ENCODE results near the gene LEF1.

DNA sequence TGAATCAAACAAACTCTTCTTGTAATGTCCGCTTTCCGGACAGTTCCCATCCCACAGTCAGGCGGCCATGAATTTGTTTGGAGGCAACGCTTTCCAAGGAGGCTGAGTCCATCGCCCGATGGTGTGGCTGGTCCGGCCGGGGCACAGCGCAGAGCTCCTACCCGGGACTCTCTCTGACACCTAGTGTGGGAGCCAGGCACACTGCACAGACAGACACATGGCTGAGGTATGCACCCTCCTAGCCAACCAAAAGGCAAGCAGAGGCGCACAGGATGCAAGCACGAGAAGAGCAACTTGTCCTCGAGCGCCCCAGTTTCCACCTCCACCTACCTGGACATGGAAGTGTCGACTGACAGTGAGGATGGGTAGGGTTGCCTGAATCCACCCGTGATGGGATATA is 87.5 kb downstream of the LEF1 start:
- TF ChIP-seq ZFP3 (CRISPR knock-in tag; IDR thresholded peaks at IDR 0.05) (no peak), TOX (CRISPR knock-in tag; IDR thresholded peaks at IDR 0.05; ENCODE audit: borderline replicate concordance) (no peak), RARB (CRISPR knock-in tag; IDR thresholded peaks at IDR 0.05) (no peak), OSR1 (CRISPR knock-in tag; IDR thresholded peaks at IDR 0.05) (no peak), ZNF565 (CRISPR knock-in tag; conservative IDR thresholded peaks at IDR 0.05; ENCODE audit: low read depth) (no peak), ZFP30 (CRISPR knock-in tag; IDR thresholded peaks at IDR 0.05) (no peak), BACH2 (CRISPR knock-in tag; IDR thresholded peaks at IDR 0.05; ENCODE audit: borderline replicate concordance) (no peak), ESRRG (CRISPR knock-in tag; IDR thresholded peaks at IDR 0.05) (no peak)
- TF ChIP-seq, protein P1, sequence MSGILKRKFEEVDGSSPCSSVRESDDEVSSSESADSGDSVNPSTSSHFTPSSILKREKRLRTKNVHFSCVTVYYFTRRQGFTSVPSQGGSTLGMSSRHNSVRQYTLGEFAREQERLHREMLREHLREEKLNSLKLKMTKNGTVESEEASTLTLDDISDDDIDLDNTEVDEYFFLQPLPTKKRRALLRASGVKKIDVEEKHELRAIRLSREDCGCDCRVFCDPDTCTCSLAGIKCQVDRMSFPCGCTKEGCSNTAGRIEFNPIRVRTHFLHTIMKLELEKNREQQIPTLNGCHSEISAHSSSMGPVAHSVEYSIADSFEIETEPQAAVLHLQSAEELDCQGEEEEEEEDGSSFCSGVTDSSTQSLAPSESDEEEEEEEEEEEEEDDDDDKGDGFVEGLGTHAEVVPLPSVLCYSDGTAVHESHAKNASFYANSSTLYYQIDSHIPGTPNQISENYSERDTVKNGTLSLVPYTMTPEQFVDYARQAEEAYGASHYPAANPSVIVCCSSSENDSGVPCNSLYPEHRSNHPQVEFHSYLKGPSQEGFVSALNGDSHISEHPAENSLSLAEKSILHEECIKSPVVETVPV (CRISPR knock-in tag; IDR thresholded peaks at IDR 0.05), result no peak
- TF ChIP-seq, protein P2, sequence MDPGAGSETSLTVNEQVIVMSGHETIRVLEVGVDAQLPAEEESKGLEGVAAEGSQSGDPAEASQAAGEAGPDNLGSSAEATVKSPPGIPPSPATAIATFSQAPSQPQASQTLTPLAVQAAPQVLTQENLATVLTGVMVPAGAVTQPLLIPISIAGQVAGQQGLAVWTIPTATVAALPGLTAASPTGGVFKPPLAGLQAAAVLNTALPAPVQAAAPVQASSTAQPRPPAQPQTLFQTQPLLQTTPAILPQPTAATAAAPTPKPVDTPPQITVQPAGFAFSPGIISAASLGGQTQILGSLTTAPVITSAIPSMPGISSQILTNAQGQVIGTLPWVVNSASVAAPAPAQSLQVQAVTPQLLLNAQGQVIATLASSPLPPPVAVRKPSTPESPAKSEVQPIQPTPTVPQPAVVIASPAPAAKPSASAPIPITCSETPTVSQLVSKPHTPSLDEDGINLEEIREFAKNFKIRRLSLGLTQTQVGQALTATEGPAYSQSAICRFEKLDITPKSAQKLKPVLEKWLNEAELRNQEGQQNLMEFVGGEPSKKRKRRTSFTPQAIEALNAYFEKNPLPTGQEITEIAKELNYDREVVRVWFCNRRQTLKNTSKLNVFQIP (CRISPR knock-in tag; IDR thresholded peaks at IDR 0.05; ENCODE audit: borderline replicate concordance, low read depth), result no peak
- TF ChIP-seq, protein P3, sequence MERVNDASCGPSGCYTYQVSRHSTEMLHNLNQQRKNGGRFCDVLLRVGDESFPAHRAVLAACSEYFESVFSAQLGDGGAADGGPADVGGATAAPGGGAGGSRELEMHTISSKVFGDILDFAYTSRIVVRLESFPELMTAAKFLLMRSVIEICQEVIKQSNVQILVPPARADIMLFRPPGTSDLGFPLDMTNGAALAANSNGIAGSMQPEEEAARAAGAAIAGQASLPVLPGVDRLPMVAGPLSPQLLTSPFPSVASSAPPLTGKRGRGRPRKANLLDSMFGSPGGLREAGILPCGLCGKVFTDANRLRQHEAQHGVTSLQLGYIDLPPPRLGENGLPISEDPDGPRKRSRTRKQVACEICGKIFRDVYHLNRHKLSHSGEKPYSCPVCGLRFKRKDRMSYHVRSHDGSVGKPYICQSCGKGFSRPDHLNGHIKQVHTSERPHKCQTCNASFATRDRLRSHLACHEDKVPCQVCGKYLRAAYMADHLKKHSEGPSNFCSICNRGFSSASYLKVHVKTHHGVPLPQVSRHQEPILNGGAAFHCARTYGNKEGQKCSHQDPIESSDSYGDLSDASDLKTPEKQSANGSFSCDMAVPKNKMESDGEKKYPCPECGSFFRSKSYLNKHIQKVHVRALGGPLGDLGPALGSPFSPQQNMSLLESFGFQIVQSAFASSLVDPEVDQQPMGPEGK (CRISPR knock-in tag; IDR thresholded peaks at IDR 0.05; ENCODE audit: borderline replicate concordance), result no peak
- TF ChIP-seq, protein P4, sequence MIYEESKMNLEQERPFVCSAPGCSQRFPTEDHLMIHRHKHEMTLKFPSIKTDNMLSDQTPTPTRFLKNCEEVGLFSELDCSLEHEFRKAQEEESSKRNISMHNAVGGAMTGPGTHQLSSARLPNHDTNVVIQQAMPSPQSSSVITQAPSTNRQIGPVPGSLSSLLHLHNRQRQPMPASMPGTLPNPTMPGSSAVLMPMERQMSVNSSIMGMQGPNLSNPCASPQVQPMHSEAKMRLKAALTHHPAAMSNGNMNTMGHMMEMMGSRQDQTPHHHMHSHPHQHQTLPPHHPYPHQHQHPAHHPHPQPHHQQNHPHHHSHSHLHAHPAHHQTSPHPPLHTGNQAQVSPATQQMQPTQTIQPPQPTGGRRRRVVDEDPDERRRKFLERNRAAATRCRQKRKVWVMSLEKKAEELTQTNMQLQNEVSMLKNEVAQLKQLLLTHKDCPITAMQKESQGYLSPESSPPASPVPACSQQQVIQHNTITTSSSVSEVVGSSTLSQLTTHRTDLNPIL (CRISPR knock-in tag; IDR thresholded peaks at IDR 0.05; ENCODE audit: low read depth), result no peak

Measured in SK-N-SH treated with all-trans-retinoic acid at 6 μM for 48 hours (cell line).